Naive B cell (primary cell): ENCODE measurements around the gene KLHL25. TPM values are rescaled to one million over a fixed set of nuclear protein-coding genes. Genes with fewer than 3 reads are reported as not detected.

Source experiments
- ATAC-seq, 2 donors: fragments of 150-1000 bp; cut with Tn5 transposase; 2 replicates each; pipeline ENCODE4 v1.10.0; 2021; ENCODE audit warnings: low read depth in 2 of 2, mild to moderate bottlenecking in 2 of 2, moderate library complexity in 2 of 2
- DNase-seq: peaks from one replicate; pipeline ENCODE4 v3.0.0; 2022
- H3K27ac Mint-ChIP-seq, 6 donors: one replicate each; pipeline ENCODE4 v1.8.0; 2020 to 2022; ENCODE audit warnings: mild to moderate bottlenecking in 6 of 6, mixed read lengths in 6 of 6, moderate library complexity in 5 of 6, inconsistent platforms in 2 of 6
- H3K27me3 Mint-ChIP-seq, 3 donors: one replicate each; pipeline ENCODE4 v1.8.0; 2021 to 2022; ENCODE audit warnings: mixed read lengths in 3 of 3, mild to moderate bottlenecking in 1 of 3
- H3K36me3 Mint-ChIP-seq, 2 donors: one replicate each; pipeline ENCODE4 v1.8.0; 2020 to 2022; ENCODE audit warnings: mixed read lengths in 2 of 2, inconsistent platforms in 1 of 2, mild to moderate bottlenecking in 1 of 2
- H3K4me1 Mint-ChIP-seq, 3 donors: one replicate each; pipeline ENCODE4 v1.8.0; 2020 to 2022; ENCODE audit warnings: mixed read lengths in 3 of 3, inconsistent platforms in 1 of 3, mild to moderate bottlenecking in 1 of 3, moderate library complexity in 1 of 3
- H3K4me3 Mint-ChIP-seq, 8 donors: one replicate each; pipeline ENCODE4 v1.8.0; 2020 to 2022; ENCODE audit warnings: mild to moderate bottlenecking in 8 of 8, mixed read lengths in 8 of 8, moderate library complexity in 8 of 8, inconsistent platforms in 2 of 8
- H3K9me3 Mint-ChIP-seq, 7 donors: one replicate each; pipeline ENCODE4 v1.8.0; 2020 to 2022; ENCODE audit warnings: mixed read lengths in 7 of 7, mild to moderate bottlenecking in 5 of 7, inconsistent platforms in 2 of 7, moderate library complexity in 1 of 7
- polyA plus RNA-seq, 6 donors: library from polyadenylated mRNA; unstranded; fragments of 300-500 nt; fragmentation: Illumina TruSeq; gene quantifications; one replicate each; pipeline ENCODE4 v1.2.3, GENCODE V29; 2021; ENCODE audit warnings: low read depth in 6 of 6

KLHL25 gene
- polyA plus RNA-seq, 6 donors from 2014 or later: 0.21 to 0.63 (median 0.36) TPM

DNA sequence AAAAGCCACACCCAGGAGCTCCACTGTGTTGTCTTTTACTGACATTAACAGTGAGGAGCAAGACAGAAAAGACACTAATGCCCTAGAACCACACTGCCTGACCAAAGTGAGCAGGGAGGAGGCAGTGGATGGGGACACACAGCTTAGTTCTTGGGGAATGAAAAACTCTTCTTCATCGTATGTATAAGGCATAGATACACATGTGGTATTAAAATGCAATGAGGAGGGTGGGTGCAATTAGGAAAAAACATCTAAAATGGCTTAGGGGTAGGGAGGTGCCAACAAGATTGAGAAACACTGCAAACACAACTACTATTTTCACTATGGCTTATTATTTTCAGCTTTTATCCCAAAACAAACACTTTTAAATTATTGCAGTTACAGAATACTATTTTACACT lies 15.5 kb downstream of the KLHL25 start:
- no peak overlapping the region for H3K4me3 Mint-ChIP-seq
- DNase-seq (no peak), ATAC-seq (no peak)
- no peaks in the 10 kb centered on the region for H3K9me3 Mint-ChIP-seq
- H3K4me1 Mint-ChIP-seq: no peaks in the 10 kb centered on the region
- no peaks in the 10 kb centered on the region for H3K36me3 Mint-ChIP-seq
- H3K27me3 Mint-ChIP-seq: no peaks in the 10 kb centered on the region
- H3K27ac Mint-ChIP-seq: peak overlapping the region in 1 of 6 donors; percentile 27

DNA sequence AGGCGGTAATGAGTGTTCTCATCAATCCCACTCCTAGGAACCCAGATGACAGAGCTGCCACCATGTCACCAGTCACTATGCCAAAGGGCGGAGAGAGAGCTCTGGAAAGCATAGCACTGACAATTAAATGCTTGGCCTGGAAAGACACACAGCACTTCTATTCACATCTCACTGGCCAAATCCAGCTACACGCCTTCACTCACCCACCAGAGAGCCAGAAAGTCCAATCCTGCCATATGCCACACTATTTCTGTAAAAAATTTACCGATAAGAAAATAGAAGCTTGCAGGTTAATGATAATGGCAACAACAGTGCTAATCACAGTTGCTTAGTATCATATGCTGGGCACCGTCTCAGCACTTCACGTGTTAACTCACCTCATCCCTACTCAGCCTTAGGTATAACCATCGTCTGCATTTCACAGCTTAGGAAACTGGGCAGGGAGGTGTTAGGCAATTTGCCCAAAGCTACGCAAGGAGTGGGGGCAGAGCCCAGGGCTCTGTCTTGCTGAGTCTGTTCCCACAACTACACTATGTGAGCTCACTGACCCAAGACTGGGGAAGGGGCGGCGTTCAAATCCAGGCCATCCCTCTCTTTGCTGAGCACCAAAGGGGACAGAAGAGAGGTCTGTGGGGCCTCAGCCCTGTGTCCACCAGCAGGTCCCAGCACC lies 16.5 kb downstream of the KLHL25 start:
- Mint-ChIP-seq H3K4me3 (no peak overlapping the region), H3K9me3 (no peaks in the 10 kb centered on the region), H3K36me3 (no peaks in the 10 kb centered on the region), H3K27ac (no peak overlapping the region), H3K4me1 (no peaks in the 10 kb centered on the region), H3K27me3 (no peaks in the 10 kb centered on the region)
- DNase-seq: no peak
- ATAC-seq: no peak

GRCh38 chr15:85777250-85778106 lies 17.2 kb downstream of the KLHL25 start:
- H3K27ac Mint-ChIP-seq: peak overlapping the region in 1 of 6 donors; percentile 9
- H3K27me3 Mint-ChIP-seq: no peaks in the 10 kb centered on the region
- DNase-seq (no peak), ATAC-seq (no peak)
- H3K4me3 Mint-ChIP-seq: no peak overlapping the region
- H3K9me3 Mint-ChIP-seq: no peaks in the 10 kb centered on the region
- H3K36me3 Mint-ChIP-seq: no peaks in the 10 kb centered on the region
- H3K4me1 Mint-ChIP-seq: no peaks in the 10 kb centered on the region

DNA sequence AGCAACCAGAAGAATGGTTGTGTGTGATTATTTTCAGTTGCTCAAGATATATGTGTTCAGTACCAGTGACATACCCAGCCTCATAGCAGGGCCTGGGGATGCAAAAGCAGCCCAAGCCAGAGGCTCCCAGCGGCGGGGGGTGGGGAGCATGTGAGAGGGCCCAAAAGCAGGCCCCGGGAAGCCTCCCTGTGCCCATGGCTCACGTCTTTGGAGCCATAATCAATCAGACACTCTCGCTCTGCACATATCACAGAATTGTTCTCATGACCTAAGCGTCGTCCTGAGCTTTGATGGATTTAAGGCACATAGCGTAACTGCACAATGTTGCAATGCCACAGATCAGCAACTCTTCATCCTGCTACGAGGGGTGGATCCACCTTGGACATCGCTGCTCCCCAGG lies 20.8 kb downstream of the KLHL25 start:
- Mint-ChIP-seq H3K27me3 (no peaks in the 10 kb centered on the region), H3K4me3 (no peak overlapping the region), H3K36me3 (no peaks in the 10 kb centered on the region)

GRCh38 chr15:85773249-85773648 lies 21.5 kb downstream of the KLHL25 start:
- Mint-ChIP-seq H3K27ac (no peak overlapping the region), H3K4me3 (no peak overlapping the region)

More for the DNA sequence above, 20.8 kb downstream of the KLHL25 start:
- Mint-ChIP-seq H3K27ac (no peak overlapping the region), H3K4me1 (no peaks in the 10 kb centered on the region), H3K9me3 (no peaks in the 10 kb centered on the region)
- ATAC-seq (no peak), DNase-seq (no peak)

GRCh38 chr15:85772668-85773067 lies 22.1 kb downstream of the KLHL25 start:
- DNase-seq (no peak), ATAC-seq (no peak)
- H3K27ac Mint-ChIP-seq: no peak overlapping the region
- no peaks in the 10 kb centered on the region for H3K36me3 Mint-ChIP-seq
- H3K4me3 Mint-ChIP-seq: no peak overlapping the region
- no peaks in the 10 kb centered on the region for H3K4me1 Mint-ChIP-seq
- no peaks in the 10 kb centered on the region for H3K9me3 Mint-ChIP-seq
- H3K27me3 Mint-ChIP-seq: no peaks in the 10 kb centered on the region

More at GRCh38 chr15:85773249-85773648, 21.5 kb downstream of the KLHL25 start:
- Mint-ChIP-seq H3K27me3 (no peaks in the 10 kb centered on the region), H3K9me3 (no peaks in the 10 kb centered on the region), H3K4me1 (no peaks in the 10 kb centered on the region), H3K36me3 (no peaks in the 10 kb centered on the region)
- ATAC-seq: no peak
- DNase-seq: no peak

DNA sequence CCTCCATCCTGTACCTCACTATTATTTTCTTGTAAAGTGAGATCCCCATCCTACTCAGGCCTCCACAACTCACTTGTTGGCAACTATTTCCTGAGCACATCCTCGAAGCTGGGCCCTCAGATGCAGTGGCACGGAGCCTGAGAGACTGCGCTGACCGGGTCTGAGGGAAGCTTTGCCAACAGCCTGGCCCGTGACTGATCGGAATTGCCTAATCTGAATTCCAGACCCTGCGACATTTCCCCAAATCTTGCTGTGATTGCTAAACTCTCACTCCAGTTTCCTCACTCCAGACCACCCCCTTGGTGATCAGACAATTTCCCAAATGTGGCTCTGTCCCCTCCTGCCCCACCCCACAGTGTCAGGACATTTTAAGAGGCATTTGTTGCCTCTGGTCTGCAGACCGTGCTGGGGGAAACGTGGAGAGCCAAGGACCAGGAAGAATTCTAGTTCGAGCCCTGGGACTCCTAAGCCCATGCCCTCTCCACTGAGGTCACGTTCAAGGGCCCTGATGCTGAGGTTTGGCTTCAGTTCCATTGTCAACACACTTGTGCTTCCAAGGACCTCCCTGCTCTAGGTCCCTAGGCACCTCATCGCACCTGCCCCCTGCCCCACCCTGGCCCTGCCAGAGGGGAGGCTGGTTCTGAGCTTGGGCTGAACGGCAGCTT lies 22.8 kb downstream of the KLHL25 start:
- no peaks in the 10 kb centered on the region for H3K9me3 Mint-ChIP-seq
- ATAC-seq (no peak), DNase-seq (no peak)
- H3K27me3 Mint-ChIP-seq: no peaks in the 10 kb centered on the region
- no peaks in the 10 kb centered on the region for H3K4me1 Mint-ChIP-seq
- no peak overlapping the region for H3K27ac Mint-ChIP-seq
- no peaks in the 10 kb centered on the region for H3K36me3 Mint-ChIP-seq
- no peak overlapping the region for H3K4me3 Mint-ChIP-seq

DNA sequence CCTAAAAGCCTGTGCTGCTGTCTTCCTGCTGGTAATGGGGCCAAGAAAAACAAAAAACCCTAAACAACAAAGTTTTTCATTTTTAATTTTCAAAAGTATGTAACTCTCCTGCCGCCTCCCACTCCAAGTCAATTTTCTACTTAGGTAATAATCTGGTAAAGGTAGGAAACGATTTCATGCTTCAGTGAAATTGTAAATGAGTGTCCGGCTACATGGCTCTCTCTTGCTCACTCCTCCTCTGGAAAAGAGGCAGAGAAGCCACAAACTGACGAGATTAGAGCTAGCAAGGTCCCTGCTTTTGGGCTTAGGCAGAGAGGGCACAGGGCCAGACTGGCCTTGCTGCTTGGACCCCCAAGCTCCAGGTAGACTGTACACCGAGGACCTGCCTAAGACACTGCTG lies 23.5 kb downstream of the KLHL25 start:
- DNase-seq (no peak), ATAC-seq (no peak)
- H3K4me3 Mint-ChIP-seq: no peak overlapping the region
- H3K27me3 Mint-ChIP-seq: no peaks in the 10 kb centered on the region
- no peaks in the 10 kb centered on the region for H3K36me3 Mint-ChIP-seq
- no peak overlapping the region for H3K27ac Mint-ChIP-seq
- H3K4me1 Mint-ChIP-seq: no peaks in the 10 kb centered on the region
- H3K9me3 Mint-ChIP-seq: no peaks in the 10 kb centered on the region

- Mint-ChIP-seq H3K27ac (peak overlapping the region in 1 of 6 donors; percentile 73), H3K36me3 (no peaks in the 10 kb centered on the region), H3K4me3 (peak overlapping the region in 1 of 8 donors; percentile 16), H3K4me1 (no peaks in the 10 kb centered on the region), H3K9me3 (no peaks in the 10 kb centered on the region), H3K27me3 (no peaks in the 10 kb centered on the region)
- ATAC-seq (no peak), DNase-seq (no peak)
Measured at GRCh38 chr15:85770096-85771041, 24.4 kb downstream of the KLHL25 start.

- Mint-ChIP-seq H3K9me3 (no peaks in the 10 kb centered on the region), H3K4me1 (no peaks in the 10 kb centered on the region), H3K36me3 (no peaks in the 10 kb centered on the region), H3K27me3 (no peaks in the 10 kb centered on the region), H3K4me3 (no peak overlapping the region), H3K27ac (no peak overlapping the region)
- no peak for ATAC-seq
- no peak for DNase-seq
Measured at GRCh38 chr15:85769182-85769900, 25.4 kb downstream of the KLHL25 start.

- no peak for DNase-seq
- Mint-ChIP-seq H3K27ac (no peak overlapping the region), H3K9me3 (no peaks in the 10 kb centered on the region), H3K36me3 (no peaks in the 10 kb centered on the region), H3K4me1 (no peaks in the 10 kb centered on the region), H3K27me3 (no peaks in the 10 kb centered on the region), H3K4me3 (no peak overlapping the region)
- ATAC-seq: no peak
Measured at GRCh38 chr15:85768595-85769168, 26.0 kb downstream of the KLHL25 start.

- Mint-ChIP-seq H3K27ac (no peak overlapping the region), H3K4me1 (no peaks in the 10 kb centered on the region), H3K27me3 (no peaks in the 10 kb centered on the region), H3K4me3 (no peak overlapping the region), H3K9me3 (no peaks in the 10 kb centered on the region), H3K36me3 (no peaks in the 10 kb centered on the region)
- DNase-seq (no peak), ATAC-seq (no peak)
Measured at GRCh38 chr15:85767785-85768529, 26.8 kb downstream of the KLHL25 start.
